GM23248 (cell line): ENCODE data around the gene TULP4.

Experiments
- EZH2 ChIP-seq: fragments of 200-600 bp; sonication (generic); IDR thresholded peaks from 2 replicates; pipeline ENCODE4 v1.6.1; 2018; ENCODE audit warnings: antibody characterized with exemption, mild to moderate bottlenecking; ENCODE audit not compliant: insufficient read depth, poor library complexity, severe bottlenecking
- EZH2phosphoT487 ChIP-seq: fragments of 200-600 bp; sonication (generic); IDR thresholded peaks from 2 replicates; pipeline ENCODE4 v1.6.1; 2018; ENCODE audit warnings: antibody characterized with exemption, moderate library complexity, mild to moderate bottlenecking, low read depth; ENCODE audit not compliant: insufficient read depth

GRCh38 chr6:158554611-158555361 lies 242.5 kb downstream of the TULP4 start:
- TF ChIP-seq EZH2 (no peak), EZH2phosphoT487 (no peak)
